DLD1 (cell line): ENCODE measurements around the gene FHIT.
"Not testable (repeated sequence)": the region's sequence is repeated elsewhere in the genome, so short reads cannot be mapped to it uniquely, and the experiment has no call there.

Source experiments
- in situ Hi-C: cut with HindIII; loops from 2 replicates; pipeline ENCODE4 v1.10.0; 2017; ENCODE audit warnings: low sequenced_read_pairs

FHIT gene

GRCh38 chr3:61117045-61117898, 134.0 kb downstream of the FHIT start:
- in situ Hi-C loops: no loop called here

- in situ Hi-C loops: no loop called here
Observed at GRCh38 chr3:61114316-61114953, 136.8 kb downstream of the FHIT start.

- in situ Hi-C loops: no loop called here
Observed at GRCh38 chr3:61111825-61112224, 139.4 kb downstream of the FHIT start.

- in situ Hi-C loops: no loop called here
Observed at GRCh38 chr3:61110576-61110975, 140.7 kb downstream of the FHIT start.

- in situ Hi-C loops: no loop called here
Observed at GRCh38 chr3:61108247-61109019, 142.8 kb downstream of the FHIT start.

- in situ Hi-C loops: no loop called here
Observed at GRCh38 chr3:61094608-61095007, 156.6 kb downstream of the FHIT start.

GRCh38 chr3:61093364-61093763, 157.9 kb downstream of the FHIT start:
- in situ Hi-C loops: no loop called here

- in situ Hi-C loops: no loop called here
Observed at GRCh38 chr3:61092870-61093269, 158.4 kb downstream of the FHIT start.

GRCh38 chr3:61090389-61091169, 160.7 kb downstream of the FHIT start:
- in situ Hi-C loops: no loop called here

- in situ Hi-C loops: no loop called here
Observed at GRCh38 chr3:61087465-61087864, 163.8 kb downstream of the FHIT start.

- in situ Hi-C loops: no loop called here
Observed at GRCh38 chr3:61081554-61081953, 169.7 kb downstream of the FHIT start.

GRCh38 chr3:61080737-61081445, 170.4 kb downstream of the FHIT start:
- in situ Hi-C loops: no loop called here

- in situ Hi-C loops: no loop called here
Observed at GRCh38 chr3:61078048-61078752, 173.1 kb downstream of the FHIT start.

GRCh38 chr3:61077551-61077950, 173.7 kb downstream of the FHIT start:
- in situ Hi-C loops: no loop called here

GRCh38 chr3:61074783-61075182, 176.5 kb downstream of the FHIT start:
- in situ Hi-C loops: no loop called here

GRCh38 chr3:61073566-61074165, 177.6 kb downstream of the FHIT start:
- in situ Hi-C loops: no loop called here

- in situ Hi-C loops: no loop called here
Observed at GRCh38 chr3:61068084-61068483, 183.2 kb downstream of the FHIT start.

- in situ Hi-C loops: no loop called here
Observed at GRCh38 chr3:61066800-61067199, 184.5 kb downstream of the FHIT start.

- in situ Hi-C loops: not testable (repeated sequence)
Observed at GRCh38 chr3:61066222-61066621, 185.0 kb downstream of the FHIT start.
